Central memory CD4-positive, alpha-beta T cell (primary cell): Measurements from ENCODE around the gene OTX2.

Source experiments
- DNase-seq: peaks from one replicate; pipeline ENCODE4 v3.0.0; 2022

OTX2 gene

DNA sequence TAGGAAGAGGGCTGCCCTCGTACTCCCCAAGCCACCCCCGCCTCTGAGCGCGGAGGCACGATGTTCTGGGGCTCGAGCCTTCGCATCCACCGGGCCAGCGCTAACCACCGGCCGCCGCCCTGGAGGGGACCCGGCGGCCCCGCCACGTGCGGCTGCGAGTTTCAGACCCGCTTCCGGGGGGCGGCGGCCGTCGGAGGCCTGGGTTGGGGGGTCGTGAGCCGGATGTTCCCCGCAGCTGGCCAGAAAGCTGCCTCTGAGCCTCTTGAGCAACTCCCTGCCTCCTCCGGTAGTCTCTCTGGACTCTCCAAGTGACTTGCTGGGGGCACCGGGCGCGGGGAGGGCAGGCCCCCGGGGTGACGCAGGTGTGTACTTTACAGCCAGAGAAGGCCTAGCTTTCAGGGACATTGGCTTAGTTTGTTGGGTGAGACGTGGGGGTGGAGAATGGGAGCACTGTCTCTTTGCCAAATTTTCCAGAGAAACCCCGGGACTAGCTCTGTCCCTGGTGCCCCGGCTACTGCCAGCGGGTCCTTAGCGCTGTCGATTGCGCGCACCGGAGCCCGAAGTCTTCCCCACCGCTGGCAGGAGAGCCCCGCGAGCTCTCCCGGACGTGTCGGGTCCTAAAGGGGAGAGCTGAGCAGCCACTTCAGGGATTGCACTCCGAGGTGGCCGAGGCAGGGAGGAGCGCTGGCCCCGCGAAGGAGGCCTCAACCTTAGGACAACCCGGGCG is 15.6 kb downstream of the OTX2 start:
- no peak for DNase-seq

DNA sequence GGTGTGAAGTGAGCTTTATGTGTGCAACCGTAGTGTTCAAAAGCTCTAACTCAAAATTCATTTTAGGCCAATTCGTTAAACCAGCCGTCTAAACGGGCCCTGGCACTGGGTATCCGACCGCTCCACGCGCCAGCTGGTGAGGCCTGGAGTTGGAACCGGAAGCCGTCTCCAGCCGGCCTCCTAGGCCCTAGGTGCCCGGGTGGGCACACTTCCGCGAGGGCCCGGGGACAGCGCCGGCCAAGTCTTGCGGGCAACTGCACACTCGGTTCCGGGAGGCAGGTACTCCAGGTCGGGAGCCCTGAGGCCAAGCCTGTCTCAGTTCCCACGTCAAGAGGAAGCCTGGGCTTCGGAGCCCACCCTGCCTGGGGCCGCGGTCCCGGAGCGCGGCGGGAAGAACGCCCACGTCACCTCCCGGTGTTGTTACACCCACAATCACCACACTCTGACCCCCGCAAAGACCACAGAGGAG is 16.2 kb downstream of the OTX2 start:
- no peak for DNase-seq

- no peak for DNase-seq
Observed at GRCh38 chr14:56789955-56790354, 20.3 kb downstream of the OTX2 start.

DNA sequence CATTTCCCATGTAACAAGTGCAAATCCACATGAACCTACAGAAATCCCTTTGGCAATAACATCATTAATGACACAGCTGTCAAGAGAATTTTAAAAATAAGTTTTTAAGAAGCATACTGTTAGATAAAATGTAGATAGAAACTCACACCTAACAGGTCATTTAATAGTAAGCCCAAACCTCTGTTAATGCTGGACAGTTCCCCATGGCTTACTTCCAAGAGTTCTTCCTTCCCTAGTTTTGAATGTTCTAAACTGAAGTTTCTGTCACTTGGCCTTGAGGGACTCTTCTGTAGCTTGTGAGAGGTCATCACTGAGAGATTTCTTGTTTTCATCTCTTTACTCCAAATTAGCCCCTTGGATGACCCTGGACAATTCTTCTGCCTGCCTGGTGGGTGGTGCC is 22.7 kb downstream of the OTX2 start:
- no peak for DNase-seq

DNA sequence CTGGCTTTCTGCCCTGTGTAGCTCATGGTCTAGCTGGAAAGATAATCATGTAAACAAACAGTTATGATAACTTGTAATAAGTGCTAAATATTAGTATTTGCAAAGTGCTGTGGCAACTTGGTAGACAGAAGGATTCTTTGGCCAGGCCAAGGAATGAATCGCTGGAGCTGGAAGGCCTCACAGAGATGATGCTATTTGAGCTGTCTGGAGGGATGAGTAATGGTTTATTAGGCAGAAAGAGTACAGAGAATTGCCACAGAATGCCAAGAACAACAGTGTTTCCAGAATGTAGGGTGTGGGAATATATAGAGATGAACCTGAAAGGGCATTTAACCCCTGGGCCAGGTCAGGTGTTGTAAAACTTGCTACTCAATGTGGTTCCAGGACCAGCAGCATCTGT is 27.6 kb downstream of the OTX2 start:
- no peak for DNase-seq

DNA sequence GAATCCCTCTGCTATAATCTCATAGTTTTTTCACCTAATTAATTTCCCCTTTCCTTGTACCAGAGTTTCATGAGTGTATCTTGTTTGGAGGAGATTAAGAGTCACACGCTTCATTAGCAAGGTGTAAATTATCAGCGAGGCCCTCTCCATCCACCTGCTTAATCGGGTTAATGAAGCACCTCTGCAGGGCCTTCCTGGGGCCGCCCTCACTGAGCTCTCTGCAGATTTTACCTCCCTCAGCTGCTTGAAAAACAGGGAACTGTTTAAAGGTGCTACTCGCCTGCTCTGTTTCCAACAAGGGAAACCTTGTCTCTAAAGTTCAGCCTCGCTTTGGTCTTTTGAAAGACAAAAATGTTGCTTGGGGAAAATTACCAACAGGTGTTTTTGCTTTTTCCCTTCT is 35.8 kb downstream of the OTX2 start:
- no peak for DNase-seq

DNA sequence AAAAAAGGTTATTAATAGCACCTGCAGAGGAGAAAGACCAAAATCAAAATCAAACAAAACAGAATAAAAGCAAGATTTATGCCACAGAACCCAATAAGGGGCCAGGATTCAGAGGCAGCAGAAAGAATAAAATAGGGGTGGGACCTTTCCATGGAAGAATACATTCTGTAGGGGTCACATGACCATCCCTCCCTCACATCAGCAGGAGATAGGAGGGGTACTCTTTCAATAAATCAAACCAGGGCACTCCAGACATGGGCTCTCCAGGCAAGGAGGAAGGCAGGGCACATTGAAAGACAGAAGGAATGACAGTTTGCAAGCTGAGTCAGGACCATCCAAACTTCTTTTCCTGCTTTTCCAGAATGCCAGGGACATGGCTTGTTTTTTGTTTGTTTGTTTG is 39.8 kb downstream of the OTX2 start:
- DNase-seq, result no peak

DNA sequence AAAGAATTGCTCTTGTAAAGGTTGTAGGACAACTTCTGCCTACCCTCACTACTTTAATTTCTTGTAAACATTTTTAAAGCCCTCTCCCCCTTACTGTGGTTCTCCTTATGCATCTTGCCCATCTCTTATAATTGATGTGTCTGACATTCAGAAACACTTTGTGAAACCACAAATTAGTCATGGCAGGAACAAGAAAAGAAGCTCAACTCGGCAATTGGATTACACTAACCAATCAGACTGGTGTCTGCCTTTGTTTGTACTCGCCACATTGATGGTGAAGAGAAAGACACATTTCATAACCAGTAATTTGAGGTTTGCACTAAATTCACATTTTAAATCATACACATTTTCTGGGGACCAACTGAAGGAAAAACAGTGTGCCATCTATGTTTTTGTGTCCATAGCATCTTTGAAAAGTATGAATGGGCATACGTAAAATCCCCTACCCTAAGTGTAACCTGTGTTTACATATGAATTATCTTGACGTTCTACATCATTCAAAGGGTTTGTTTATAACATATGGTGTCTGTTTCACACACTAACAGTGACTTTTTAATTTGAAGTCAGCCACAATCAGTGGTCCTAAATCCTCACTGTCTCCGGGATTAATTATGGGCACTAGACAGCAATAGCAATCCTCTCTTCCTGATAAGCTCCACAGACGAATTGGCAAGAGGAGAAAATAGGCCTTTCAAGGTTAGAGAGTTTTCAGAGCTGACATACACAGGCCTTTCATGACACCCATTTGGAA is 49.9 kb downstream of the OTX2 start:
- no peak for DNase-seq

- DNase-seq, result no peak
Observed at GRCh38 chr14:56759633-56760032, 50.6 kb downstream of the OTX2 start.

DNA sequence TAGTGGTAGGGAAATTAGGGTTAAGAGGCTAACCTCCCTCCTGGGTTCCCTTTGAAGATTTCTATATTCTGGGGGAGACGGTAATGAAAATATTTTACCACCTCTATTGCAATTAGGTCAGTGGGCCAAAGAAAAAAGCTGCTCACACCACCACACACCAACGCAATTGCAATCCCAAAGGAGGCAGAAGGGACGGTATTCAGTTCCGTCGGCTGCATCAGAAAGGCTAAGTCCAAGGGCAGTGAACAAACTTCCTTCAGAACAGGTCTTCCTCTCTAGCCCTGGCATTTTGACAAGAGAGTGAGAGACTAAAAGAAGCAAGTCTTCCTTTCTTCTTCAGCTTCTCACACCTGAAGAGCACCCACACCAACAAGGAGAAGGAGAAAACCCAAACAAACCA is 51.2 kb downstream of the OTX2 start:
- no peak for DNase-seq

GRCh38 chr14:56754921-56755320 is 55.4 kb downstream of the OTX2 start:
- no peak for DNase-seq

- no peak for DNase-seq
Observed at GRCh38 chr14:56753396-56753795, 56.9 kb downstream of the OTX2 start.

DNA sequence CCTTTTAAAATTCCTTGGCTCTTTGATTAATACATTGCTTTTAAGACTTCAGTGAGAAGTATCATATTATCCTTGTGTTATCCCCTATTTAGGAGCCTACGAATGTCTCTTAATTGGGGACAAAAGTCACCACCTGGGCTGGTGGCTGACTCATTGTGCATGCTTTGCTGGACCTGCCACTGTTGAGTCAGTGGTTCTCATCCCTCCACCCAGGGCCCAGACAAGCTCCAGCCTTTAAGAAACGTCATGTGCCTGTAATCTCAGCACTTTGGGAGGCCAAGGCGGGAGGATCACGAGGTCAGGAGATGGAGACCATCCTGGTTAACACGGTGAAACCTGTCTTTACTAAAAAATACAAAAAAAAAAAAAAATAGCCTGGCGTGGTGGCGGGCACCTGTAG is 57.9 kb downstream of the OTX2 start:
- DNase-seq, result no peak

DNA sequence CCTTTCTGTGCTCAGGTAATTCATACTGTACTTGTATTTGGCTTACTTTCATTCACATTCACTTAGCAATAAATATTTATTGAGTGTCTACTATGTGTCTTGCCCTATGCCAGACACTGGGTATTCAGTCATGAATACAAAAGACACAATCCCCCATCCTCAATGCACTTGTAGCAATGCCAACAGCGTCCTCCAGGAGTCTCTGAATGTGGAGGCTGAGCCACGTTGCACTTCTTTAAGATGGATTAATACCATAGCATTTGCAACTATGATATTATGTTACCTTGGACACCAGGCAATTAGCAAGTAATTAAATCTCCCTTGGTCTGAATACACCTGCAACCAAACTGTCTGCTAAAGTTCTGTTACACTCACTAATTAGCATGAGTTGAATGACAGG is 58.8 kb downstream of the OTX2 start:
- no peak for DNase-seq
